NCI-H146 (cell line): ENCODE results near the gene ZNF764.
A peak's percentile ranks its signal among the peaks of the same experiment; 100 is the strongest.
"Not testable (repeated sequence)": the region's sequence is repeated elsewhere in the genome, so short reads cannot be mapped to it uniquely, and the experiment has no call there.

Experiments
- DNase-seq: peaks from one replicate; lab custom pipeline; 2025; lab: John Stamatoyannopoulos, UW

The ZNF764 gene

GRCh38 chr16:30557957-30558788 is at the start of gene ZNF764:
Gene ZNF764, minus strand, starts transcription at chr16:30558374. Its CDS starts 192 bp downstream, at chr16:30558182.
- peak; percentile 99 for DNase-seq

GRCh38 chr16:30606004-30606403 is 47.8 kb upstream of the ZNF764 start:
- no peak for DNase-seq

- no peak for DNase-seq
These were observed 47.0 kb upstream of the ZNF764 start for GRCh38 chr16:30605158-30605557.

GRCh38 chr16:30604316-30604947 is 46.3 kb upstream of the ZNF764 start:
- DNase-seq, result no peak

- DNase-seq, result no peak
These were observed 45.8 kb upstream of the ZNF764 start for GRCh38 chr16:30603945-30604315.

GRCh38 chr16:30602616-30603277 is 44.6 kb upstream of the ZNF764 start:
- no peak for DNase-seq

- DNase-seq, result no peak
These were observed 43.8 kb upstream of the ZNF764 start for GRCh38 chr16:30601966-30602365.

- DNase-seq, result no peak
These were observed 42.8 kb upstream of the ZNF764 start for GRCh38 chr16:30600929-30601328.

- no peak for DNase-seq
These were observed 42.0 kb upstream of the ZNF764 start for GRCh38 chr16:30600215-30600614.

GRCh38 chr16:30592871-30593270 is 34.7 kb upstream of the ZNF764 start:
- no peak for DNase-seq

GRCh38 chr16:30590869-30591268 is 32.7 kb upstream of the ZNF764 start:
- DNase-seq, result not testable (repeated sequence)

- DNase-seq, result not testable (repeated sequence)
These were observed 31.4 kb upstream of the ZNF764 start for GRCh38 chr16:30589582-30589981.

GRCh38 chr16:30588651-30589050 is 30.5 kb upstream of the ZNF764 start:
- DNase-seq, result no peak

- DNase-seq, result peak; percentile 100
These were observed 27.4 kb upstream of the ZNF764 start, which contains the start of gene ZNF785 for GRCh38 chr16:30585400-30586191. Gene ZNF785, minus strand, starts transcription at chr16:30585697. Its CDS starts 86 bp downstream, at chr16:30585611.

- peak; percentile 70 for DNase-seq
These were observed 26.8 kb upstream of the ZNF764 start for GRCh38 chr16:30585022-30585399.

GRCh38 chr16:30582611-30583340 is 24.6 kb upstream of the ZNF764 start:
- DNase-seq, result no peak

GRCh38 chr16:30581457-30581856 is 23.3 kb upstream of the ZNF764 start:
- no peak for DNase-seq

GRCh38 chr16:30574678-30575077 is 16.5 kb upstream of the ZNF764 start:
- DNase-seq, result no peak

- DNase-seq, result peak; percentile 98
These were observed 13.5 kb upstream of the ZNF764 start, which contains the start of gene ZNF688 for GRCh38 chr16:30571445-30572322. Gene ZNF688, minus strand, starts transcription at chr16:30571714. Its CDS starts 85 bp downstream, at chr16:30571629.
